DMS79 treated with DMSO at 0.1 percent for 48 hours (cell line): ENCODE measurements around the gene TGM1.
A peak's percentile ranks its signal among the peaks of the same experiment; 100 is the strongest.

Experiments
- DNase-seq: peaks from one replicate; lab custom pipeline; 2025; lab: John Stamatoyannopoulos, UW

Gene TGM1

GRCh38 chr14:24271134-24271833, 8.3 kb upstream of the TGM1 start, which contains the start of gene RABGGTA:
Gene RABGGTA, minus strand, starts transcription at chr14:24271597. Its CDS starts 482 bp downstream, at chr14:24271115.
- DNase-seq: peak; percentile 98

DNA sequence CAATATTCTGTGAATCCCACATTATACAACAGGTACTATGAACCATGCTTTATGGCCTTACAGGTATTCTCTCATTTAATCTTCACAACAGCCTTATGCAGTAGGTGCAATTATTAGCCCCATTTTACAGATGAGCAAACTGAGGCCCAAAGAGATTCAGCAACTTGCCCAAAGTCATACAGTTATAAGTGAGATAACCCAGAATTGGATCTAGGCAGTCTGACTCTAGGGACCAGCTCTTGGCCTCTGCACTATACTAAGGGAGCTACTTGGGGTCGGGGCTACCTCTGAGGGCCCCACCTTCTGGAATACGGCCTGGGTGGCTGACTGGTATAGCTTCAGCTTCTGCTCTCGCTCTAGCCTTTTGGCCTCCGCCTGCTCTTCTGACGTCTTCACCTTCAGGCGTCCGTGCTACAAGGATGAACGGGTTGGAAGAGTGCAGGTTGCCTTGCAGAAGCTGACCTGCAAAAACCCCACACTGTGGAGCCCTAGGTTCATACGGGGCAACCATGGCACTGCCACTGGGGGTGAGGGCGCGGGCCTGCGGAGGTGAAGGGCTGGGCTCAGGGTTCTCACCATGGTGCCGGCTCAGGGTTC, 7.7 kb upstream of the TGM1 start:
- no peak for DNase-seq

- no peak for DNase-seq
Measured at GRCh38 chr14:24269910-24270536, 7.0 kb upstream of the TGM1 start.

GRCh38 chr14:24269368-24269767, 6.4 kb upstream of the TGM1 start:
- DNase-seq: no peak

- no peak for DNase-seq
Measured at GRCh38 chr14:24268225-24268624, 5.2 kb upstream of the TGM1 start.

GRCh38 chr14:24267516-24267915, 4.5 kb upstream of the TGM1 start:
- DNase-seq: no peak

DNA sequence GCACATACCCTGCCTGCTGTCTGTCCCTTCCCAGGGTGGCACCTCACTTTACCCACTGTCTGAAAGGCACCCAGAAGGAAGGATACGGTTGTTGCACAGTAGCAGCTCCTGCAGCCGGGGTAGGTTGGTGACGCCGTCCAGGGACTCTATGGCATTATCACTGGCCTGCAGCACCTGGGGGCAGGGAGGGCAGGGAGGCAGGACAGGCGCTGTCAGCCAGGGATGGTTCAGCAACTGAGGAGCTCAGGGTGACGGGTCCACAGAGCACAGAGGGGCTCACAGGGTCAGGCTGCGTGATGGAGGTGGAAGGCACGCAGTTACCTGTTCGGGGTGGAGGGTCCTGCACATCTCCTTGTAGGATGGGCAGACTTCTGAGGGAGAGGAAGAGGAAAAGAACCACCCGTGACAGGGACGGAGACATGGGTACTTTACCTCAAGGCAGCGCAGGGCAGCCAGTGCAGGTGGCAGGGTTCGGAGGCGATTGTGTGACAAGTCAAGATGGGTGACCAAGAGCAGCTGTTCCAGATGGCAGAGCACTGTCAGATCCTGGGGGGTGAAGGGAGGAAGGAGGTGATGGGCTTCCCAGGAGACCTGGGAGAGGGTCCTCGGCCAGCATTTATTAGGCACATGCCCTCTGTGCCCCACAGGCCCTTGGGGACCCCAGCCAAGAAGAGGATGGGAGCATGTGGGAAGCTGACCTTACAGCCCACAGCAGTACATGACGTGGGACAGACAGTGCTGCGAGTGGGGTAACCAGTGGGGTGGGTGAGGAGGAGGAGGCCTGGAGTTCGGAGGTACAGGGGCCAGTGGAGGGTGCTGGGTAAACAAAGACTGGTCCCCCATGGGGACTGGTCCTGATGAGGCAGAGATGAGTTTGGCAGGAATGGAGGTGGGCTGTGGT, 3.6 kb upstream of the TGM1 start:
- DNase-seq: no peak

- DNase-seq: no peak
Measured at GRCh38 chr14:24264298-24264697, 1.3 kb upstream of the TGM1 start.

DNA sequence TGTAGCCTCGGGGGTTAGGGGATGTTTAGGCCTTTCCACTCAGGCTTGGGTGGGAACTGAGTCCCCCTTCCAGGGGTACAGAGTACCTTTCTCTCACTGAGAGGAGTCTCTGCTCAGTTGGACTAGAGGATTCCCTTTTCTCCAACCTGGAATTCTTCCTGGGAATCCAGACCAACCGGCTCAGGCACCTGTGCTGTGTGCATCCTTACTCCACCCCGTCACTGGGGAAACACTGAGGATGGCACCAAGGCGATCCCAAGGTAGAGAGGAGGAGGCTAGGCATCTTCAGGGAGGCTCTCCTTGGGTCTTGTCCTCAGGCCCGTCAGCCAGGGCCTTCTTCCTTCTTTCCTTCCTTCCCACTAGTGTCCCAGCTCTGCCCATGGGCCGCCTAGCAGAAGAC, 871 bp upstream of the TGM1 start:
- no peak for DNase-seq

- no peak for DNase-seq
Measured at GRCh38 chr14:24261969-24262327, 1.0 kb downstream of the TGM1 start.

DNA sequence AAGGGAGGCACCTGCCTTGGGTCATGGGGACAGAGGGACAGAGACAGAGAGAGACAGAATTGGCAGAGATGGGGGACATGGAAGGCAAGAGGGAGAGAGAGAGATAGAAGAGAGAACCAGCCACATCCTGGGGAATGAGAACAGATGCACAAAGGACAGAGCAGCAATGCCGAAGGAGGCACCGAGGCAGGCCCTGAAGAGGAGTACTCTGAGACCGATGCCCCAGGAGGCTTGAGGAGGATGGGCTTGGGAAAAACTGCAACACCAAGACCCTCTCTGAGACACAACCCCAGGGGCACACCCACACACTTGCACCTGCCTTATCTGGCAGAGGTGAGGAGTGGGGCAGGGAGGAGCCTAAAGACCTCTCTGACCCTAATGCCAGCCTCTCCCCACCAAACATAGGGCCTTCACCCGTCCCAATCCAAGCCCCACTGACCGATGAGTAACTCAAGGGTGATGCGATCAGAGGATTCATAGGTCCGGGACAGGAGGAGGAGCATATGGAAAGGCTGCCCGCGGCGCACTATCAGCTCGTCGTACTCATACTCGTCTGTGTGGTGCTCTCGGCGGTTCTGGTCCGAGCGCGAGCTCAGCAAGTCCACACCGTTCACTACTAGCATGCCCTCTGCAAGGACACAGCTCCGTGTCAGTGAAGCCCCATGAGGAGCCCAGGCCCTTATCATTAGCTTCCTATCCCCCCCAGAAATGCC, 1.6 kb downstream of the TGM1 start:
- DNase-seq: no peak

- DNase-seq: no peak
Measured at GRCh38 chr14:24260780-24261157, 2.2 kb downstream of the TGM1 start.

DNA sequence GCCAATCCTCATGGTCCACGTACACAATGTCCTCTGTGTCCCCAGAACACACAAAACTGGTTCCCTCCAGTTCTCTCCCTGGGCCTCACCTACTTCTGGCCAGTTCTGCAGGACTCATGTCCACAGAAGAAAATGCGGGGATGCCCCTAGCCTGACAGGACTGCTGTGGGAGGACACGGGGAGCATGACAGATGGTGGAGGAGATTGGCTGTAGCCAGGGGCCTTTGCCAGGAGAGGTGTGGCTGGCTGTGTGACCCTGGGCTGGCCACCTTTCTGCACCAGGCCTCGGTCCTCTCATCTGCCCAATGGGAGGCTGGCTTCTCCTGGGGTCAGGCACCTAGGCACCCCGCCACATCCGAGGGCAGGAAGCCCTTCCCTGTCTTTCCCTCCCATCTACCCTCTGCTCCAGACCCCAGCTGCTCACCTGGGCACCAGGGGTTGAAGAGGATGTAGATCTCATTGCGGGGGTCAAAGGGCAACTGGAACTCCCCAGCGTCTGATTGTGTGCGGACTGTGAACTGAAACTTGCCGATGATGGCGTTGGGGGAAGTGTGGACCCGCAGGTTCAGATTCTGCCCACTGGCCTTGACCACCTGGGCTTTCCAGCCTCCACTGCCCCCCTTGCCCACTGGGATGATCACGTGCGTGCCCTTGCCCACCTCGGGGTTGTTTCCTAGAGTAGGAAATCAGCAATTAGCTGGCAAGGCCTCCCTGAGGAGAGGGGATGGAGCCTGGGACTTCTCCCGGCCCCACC, 2.8 kb downstream of the TGM1 start:
- DNase-seq: no peak

DNA sequence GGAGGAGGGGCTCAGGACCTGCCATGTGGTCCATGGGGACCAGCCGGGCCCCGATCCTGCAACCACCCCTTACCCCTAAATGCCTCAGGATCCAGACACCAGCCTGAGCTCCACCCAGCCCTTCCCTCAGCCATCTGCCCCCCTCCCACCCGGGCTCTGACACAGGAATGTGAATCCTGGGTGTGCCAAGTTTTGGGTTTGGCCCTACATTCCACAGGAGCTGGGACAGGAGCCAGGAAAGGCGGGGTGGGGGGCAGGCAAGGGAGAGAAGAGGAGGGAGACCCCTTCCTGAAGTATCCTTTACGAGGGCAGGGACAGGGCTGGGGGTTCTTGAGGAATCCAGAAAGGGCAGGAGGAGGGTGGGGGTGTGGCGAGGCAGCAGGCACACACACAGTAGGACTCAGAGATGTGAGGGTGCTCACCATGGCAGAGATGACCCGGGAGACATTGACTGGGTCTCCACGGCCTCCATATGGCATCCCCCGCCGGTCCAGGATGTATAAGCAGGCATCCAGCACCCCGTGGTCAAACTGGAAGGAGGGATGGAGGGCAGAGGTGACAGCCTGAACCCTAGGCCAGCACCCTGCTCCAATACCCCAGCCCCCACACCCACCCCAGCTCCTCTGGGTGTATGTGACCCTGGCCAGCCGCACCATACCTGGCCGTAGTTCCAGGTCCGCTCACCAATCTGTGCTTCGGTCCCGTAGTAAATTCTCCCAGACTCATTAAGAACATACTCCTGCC, 3.5 kb downstream of the TGM1 start:
- DNase-seq: no peak

- no peak for DNase-seq
Measured at GRCh38 chr14:24258548-24259265, 4.3 kb downstream of the TGM1 start.

- no peak for DNase-seq
Measured at GRCh38 chr14:24258119-24258518, 4.9 kb downstream of the TGM1 start.

- no peak for DNase-seq
Measured at GRCh38 chr14:24256960-24257359, 6.0 kb downstream of the TGM1 start.

DNA sequence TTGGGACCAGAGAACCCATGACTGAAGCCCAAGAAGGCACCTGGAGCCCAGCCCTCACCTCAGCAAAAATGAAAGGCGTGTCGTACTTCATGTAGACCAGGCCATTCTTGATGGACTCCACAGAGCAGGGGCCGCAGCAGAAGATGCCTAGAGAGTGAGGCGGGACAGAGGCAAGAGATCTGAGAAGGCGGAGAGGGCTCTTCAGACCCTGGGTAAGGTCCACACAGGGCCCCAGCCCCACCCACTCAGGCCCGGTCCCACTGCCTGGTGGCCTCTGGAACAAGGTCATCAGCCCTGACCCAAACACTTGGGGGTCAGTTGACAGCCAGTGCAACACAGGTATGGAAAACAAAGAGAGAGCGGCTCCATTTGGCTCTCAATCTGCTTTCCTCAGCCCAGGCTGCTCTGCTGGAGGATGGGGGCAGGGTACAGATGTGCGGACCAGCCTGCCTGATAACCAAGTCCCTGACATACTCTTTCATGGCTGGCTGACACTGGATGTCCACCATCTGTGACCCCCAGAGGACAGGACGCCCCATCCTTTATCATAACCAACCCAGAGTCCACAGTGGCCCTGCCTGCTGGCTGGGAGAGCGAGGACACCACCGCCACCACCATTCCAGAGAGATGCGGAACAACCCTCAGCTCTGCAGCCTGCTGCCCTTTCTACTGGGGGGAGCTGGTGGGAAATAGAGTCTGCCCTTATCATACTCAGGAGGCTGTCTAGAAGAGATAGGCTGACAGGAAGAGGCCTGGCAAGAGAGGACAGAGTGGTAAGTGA, 6.9 kb downstream of the TGM1 start:
- no peak for DNase-seq

GRCh38 chr14:24255438-24255837, 7.5 kb downstream of the TGM1 start:
- DNase-seq: no peak
